ENCODE results near the gene CLBA1.

Gene CLBA1

DNA sequence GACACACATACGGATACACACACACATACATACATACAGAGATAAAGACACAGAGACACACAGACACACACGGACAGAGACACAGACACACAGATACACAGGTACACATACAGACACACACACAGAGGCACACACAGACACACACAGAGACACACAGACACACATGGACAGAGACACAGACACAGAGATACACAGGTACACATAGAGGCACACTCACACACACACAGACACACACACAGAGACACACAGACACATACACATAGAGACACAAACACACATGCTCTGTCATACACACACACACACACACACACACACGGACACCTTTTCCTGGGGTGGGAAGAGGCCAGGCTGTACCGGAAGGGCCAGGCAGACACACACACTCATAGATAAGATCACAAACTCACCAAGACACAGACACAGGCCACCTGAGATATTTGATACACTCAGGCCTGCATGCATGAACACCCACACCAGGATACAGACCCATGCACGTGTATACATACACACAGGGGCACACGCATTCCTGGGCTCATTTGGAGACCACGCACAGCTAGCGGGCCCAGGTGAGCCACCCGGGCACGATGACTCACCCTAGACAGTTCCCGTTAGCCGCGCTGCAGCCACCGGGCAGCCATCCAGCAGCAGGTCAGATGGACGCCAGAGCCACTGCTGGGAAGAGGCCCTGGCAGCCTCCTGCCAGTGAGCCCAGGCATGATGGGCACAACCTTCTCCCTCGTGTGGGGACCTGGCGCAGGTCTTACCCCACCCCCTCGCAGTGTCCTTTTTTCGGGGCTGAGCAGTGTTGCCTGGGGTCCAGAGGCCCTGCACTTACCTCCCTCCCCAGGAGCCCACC, 5.6 kb upstream of the CLBA1 start:
- no peak for DNase-seq (ENCODE audit: low read depth)

DNA sequence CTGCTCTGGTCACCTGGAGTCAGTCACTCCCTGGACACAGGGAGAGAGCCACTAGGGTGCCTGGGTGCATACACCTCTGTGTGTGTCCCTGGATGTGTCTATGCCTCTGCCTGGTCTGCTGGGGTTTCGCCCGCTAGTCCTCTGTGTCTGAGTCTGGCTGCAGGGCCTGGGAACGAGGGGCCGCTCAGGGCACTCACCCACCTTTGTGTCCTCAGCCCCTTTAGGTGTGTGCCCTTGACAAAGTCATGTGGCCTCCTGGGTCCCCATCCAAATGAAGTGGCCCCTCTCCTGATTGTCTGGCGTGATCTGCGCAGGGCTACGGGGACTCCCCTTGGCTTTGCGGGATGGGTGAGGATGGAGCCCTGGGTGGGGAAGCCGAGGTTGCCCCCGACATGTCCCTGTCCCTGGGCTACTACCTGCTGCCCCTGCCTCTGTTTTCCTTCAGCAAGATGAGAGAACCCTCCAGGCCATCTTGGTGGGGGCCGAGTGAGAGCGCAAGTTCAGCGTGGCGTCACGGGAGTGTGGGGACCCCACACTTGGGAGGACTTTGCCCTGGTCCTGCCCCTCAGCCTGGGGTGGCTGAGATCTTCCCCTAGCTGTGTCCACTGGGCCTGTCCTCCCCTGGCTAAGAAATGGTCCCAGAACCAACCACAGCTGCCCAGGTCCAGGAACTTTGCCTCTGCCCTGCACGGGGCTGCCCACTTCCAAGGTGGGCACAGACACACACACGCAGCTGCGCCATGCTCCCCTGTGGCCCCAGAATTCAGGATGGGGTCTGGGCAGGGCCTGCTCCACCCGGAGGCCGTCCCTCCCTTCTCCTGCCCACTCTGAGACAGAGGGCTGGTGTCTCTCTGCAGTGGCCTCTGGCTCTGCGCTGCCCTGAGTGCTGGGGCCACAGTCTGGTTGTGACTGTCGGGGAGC, 4.7 kb upstream of the CLBA1 start:
- DNase-seq (ENCODE audit: low read depth): no peak

DNA sequence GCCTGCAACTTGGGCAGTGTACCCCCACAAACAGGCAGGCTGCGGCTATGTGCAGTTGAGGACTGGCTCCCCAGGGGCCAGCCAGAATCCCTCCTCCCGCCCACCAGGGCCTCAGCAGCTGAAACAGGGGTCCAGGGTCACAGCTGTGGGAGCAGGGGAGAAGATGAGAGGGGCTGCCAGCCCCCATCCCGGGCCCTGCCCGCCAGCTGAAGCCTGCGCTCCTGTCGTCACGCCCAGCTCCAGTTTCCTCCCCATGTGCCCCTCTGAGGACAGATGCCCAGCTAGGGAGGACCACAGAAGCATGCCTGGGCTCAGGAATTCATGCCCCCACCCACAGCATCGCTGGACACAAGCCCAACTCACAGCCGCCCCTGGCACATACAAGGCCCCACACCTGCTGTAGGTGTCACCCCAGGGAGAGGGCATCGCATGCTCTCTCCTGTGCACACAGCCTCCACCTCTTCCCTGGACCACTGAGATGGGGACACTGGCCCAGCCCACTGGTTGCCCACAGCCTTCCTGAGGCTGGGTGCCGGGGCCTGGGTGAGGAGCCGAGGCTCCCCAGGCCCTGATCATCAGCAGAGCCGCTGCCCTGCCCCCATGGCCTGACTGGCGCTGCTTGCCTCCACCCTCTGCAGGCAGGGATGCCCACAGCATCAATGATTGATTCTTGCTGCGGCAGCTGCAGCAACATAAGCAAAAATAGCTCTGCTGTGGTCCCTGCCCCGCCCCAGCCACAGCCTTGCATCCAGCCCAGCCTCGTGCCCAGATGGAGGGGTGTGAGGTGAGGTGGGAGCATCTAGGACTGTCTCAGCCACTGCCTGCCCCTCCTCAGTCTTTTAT, 3.7 kb upstream of the CLBA1 start:
- no peak for DNase-seq (ENCODE audit: low read depth)

DNA sequence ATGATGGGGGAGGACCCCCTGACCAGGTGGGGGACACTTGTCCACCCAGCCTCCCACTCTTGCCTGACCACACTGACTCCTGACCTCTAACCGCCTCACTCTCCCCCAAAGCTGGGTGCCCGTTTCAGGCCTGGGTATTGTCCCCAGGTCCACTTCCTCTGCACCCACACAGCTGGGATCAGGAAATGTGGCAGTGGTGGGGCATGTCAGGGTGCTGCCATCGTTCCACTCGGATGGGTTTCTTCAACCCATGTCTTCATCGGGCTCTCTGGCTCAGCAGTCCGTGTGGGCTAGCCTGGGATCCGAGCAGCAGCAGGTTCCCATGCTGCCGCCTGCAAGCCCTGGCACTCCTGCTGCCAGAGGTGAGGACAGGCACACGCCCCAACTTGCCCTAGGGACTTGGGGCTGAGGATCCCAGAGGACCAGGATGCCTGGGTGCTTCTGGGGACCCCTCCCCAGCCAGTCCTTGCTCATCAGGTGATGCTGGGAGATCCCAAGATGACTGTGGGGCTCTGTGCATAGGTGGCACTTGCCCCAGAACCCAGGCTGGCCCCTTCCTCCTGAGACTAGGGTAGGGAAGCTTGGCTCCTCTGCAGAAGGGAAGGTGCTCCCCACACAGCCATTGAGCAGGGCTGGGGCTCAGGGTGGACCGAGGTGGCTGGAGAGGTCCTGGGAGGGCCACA, 2.9 kb upstream of the CLBA1 start:
- DNase-seq (ENCODE audit: low read depth): no peak

DNA sequence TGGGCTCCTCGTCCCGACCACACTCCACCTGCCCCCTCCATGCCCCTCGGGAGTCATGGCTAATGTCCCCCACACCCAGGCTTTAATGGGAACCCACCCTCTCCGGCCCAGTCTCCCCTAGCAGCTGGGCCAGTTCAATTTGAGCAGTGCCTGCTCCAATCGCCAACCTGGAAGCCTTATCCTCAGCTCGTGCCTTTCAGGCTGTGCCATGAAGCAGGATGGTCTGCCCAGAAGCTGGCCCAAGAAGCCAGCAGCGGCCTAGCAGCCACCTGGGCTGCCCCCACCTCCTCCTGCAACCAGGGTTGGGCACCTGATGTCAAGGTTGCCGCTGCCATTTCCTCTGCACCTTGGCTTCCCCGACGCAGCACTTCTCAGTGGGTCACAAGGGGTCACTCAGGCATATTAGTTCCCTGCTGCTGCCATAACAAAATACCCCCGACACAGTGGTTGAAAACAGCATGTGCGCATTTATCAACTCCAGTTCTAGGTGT, 2.3 kb upstream of the CLBA1 start:
- no peak for DNase-seq (ENCODE audit: low read depth)

DNA sequence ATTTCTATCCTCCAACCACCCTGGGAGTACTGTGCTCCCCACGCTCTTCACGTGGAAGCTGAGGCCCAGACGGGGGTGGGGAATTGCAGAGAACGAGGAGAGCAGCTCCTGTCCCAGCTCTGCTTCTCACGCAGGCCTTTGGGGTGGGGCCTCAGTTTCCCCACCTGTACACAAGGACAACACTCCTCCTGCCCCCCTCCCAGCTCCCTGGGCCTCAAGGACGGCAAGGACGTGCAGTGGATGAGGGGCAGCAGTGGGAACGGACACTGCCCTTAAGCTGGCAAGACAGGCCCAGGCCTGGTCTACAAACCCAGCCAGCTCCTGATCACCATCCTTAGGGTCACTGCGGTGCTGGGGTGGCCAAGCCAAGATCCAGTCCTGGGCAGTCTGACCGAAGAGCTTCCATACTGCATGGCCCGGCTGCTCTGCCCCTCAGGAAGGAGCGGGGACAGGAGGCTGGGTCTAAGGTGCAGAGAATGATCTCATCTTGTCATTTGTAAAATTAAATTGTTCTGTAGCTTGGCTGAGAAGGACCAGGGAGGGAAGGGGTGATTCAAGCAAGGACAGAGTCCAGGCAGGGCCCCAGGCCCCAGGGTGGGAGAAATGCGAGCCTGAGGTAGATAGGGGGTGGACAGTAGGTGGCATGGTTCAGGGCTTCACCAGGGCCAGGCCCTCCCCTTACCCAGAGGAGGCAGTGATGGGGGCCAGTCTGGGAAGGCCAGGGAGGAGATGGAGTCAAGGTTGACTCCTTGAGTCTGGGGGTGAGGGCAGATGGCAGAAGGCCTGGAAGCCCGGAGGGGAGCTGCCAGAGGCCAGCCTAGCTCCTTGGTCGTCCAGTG, 1.3 kb upstream of the CLBA1 start:
- no peak for DNase-seq (ENCODE audit: low read depth)

DNA sequence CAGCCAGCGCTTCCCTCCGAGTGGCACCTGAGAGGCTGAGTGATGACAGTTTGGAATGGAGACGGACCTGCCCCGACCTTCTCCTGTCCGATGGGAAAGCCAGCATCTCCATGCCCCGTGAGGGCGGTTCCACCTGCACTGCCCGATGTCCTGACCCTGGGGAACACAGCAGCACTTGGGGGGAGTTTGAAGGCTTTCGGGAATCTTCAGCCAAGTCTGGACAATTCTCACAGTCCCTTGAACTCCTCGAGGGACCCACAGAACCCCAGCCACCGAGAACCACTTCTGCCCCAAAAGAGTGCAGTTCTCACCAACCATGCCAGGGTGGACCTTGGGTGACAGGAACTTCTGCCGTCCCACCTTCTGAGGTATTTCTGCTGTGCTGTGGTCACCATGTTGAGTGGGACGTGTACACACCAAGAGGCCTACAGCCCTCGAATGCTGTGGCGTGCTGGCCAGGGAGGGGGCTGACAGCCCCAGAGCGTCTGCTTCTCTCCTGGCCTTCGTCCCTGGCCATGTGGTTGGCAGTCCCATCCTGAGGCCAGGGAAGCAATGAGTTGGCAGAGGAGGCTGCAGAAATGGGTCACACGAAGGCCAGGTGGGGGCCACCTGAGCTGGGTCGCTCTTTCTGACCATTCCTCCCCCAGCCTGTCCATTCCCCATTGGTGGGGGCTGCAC, 1.0 kb downstream of the CLBA1 start:
- no peak for DNase-seq (ENCODE audit: low read depth)

DNA sequence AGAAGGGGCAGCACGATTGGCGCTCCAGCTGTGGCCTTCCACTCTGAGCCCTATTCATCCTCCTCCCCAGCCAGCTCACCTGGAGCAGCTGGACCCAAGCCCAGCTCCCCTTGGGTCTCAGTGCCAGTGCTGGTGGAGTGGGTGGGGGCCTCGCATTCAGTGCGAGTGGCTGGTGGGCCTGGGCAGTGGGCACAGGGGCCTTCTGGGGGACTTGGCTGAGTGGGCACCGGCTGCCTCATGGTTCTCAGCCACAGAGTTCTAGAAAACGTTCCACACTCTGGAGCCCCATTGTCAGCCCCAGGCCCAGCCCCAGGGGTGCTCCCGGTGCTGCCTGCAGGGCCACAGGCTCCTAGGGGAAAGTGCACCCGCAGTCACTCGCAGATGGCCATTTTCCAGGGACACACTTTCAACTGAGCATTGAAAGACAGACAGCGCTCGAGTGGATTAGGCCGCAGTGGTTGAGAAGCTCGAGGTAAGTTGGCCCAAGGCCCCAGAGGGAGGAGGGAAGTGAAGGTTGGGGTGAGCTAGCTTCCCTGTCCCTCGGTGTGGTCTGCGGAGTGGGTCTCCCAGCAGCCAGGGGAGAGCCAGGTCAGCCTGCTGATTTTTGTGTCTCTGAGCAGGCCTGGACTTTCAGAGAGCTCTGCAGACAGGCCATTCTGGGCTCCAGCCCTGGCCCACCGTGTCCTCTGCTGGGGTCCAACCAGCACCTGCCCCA, 3.8 kb downstream of the CLBA1 start:
- no peak for DNase-seq (ENCODE audit: low read depth)

DNA sequence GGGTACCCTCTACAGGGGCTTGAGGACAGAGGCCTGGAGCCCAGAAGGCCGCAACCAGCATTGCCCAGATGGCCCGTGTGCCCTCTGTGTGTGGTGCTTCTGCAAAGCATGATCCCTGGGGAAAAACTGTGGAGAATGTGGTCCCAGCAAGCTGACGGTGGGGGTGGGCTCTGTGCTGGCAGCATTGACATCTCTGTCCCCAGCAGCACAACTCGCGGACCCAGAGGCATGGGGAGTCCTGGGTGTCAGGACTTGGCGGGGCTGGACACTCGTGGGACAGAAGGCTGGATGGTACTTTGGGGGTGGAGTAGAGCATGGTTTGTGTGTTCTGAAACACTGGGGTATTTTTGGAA, 4.3 kb downstream of the CLBA1 start:
- DNase-seq (ENCODE audit: low read depth): no peak

DNA sequence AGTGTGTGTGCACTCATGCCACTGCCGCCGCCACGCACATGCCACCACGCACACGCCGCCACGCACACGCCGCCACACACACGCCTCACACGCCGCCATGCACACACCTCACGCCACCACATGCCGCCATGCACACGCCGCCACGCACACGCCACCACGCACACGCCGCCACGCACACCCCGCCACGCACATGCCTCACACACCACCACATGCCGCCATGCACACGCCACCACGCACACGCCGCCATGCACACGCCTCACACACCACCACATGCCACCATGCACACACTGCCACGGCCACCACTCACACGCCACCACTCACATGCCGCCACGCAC, 6.3 kb downstream of the CLBA1 start:
- DNase-seq (ENCODE audit: low read depth): no peak

DNA sequence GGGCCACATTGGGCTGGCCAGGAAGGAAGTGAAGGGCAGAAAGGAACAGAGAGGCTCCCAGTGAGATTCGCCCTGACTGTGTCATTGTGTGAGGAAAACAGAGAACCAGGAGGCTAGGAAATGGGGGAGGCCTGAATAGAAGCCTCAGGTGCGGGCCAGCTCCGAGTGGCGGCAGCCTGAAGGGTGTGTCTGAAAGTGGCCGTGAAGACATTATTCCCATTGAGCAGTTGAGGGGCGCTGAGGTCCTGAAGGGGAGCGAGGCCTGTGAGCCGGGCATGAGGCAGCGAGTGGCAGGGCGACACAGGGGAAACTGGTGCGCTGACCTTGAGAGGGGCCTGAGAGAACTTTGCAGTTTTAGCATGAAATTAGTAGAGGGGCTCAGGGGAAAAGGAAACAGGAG, 6.9 kb downstream of the CLBA1 start:
- DNase-seq (ENCODE audit: low read depth): no peak

DNA sequence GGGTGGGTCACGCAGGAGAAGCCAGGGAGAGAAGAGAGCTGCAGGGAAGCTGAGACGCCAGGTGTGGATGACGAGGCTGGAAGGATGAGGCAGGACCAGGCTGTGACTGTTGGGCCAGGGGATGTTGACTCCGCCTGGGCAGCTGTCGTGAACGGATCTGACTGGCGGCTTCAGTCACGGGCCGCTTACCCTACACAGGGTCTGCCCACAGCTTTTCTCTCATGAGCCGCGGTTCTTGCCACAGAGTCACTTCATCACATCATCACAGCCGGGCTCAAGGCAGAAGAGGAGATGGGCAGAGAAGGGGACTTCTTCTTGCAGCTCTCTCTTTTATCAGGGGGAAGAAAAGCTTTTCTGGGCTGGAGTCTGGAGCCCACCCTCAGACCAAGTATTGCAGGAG, 7.7 kb downstream of the CLBA1 start:
- DNase-seq (ENCODE audit: low read depth): no peak

DNA sequence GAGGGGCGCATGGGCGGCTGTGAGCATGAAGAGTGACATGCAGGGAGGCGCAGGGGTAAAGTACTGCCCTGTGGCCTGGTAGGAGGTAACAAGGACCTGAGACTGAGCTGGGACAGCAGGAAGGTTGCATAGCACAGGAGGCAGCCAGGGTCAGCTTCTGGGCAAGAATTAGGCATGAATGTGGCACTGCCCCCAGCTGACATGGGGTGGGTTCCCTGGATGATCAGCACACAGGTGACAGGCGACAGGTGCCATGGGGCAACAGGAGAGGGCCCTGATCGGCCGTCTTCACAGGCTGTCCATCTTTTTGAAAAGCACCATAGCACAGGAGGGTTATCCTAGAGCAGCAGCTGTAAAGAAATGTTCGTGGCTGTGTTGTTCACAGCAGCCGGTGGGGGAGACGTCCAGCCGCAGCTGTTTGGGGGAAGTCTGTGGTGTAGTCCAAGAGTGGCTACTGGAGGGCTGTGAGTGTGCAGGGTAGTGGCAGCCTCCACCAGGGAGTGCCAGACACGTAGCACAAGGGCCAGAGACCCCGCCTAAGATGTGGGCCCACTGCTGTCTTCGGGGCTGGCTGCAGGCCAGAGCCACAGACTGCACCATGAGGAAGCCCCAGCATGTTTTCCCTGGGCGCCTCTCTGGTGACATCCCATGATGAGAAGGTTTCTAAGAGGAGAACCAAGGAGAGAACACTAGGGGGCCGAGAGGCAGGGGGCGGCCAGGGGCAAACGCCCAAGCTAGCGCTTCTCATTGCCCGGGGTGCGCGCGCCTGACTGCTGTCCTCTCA, 8.4 kb downstream of the CLBA1 start:
- DNase-seq (ENCODE audit: low read depth): no peak

DNA sequence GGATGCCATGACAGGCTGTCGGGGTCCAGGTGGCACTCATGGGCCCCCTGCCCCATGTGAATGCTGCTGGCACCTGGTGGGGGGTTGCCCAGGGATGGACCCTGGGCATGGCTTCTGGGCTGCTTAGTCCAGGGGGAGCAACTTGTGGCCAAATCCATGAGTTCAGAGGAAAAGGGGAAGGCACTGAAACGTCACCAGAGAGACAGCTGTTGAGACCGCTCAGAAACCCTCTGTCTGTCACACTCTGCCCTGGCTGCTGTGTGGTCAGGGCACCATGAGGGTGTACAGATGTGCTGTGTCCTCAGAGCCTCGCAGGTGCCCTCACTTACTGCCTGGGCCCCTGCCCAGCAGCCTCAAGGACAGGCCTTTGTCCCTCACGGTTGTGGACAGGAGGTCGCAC, 9.4 kb downstream of the CLBA1 start:
- DNase-seq (ENCODE audit: low read depth): no peak

DNA sequence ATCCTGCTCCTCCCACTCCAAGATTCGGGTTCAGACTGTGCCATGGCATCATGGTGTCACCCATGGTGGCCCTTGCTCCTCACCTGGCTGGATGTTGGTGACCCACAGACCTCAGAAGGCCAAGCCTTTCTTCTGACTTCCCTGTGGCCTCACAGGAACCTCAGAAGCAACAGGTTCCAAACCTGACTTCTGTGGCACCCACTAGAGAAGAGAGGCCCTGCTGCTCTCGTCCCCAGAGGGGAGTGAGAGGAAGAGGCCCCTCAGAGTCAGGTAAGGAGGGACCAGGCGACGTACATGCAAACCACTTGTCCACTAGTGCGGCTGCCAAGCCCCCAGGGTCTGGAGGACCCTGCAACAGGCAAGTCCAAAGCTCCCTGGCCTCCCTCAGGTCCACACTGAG, 10.4 kb downstream of the CLBA1 start:
- DNase-seq (ENCODE audit: low read depth): no peak

DNA sequence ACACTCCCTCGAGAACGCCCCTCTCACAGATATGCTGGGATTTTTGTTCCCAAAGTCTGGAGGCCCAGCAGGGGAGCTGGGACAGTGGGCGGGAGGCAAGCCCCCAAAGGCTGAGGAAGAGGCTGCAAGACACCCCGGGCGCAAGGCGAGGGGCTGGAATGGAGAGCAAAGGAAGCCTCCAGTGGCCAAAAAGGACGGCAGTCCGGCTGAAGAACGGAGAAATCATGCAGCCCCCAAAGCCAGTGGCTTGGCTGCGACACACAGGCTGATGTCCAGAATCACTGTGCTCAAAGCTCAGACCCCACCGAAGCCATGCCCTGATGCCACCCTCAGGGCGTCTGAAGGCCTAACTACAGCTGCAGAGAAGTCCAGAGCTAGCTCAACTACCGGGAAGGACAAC, 10.9 kb downstream of the CLBA1 start:
- DNase-seq (ENCODE audit: low read depth): no peak

DNA sequence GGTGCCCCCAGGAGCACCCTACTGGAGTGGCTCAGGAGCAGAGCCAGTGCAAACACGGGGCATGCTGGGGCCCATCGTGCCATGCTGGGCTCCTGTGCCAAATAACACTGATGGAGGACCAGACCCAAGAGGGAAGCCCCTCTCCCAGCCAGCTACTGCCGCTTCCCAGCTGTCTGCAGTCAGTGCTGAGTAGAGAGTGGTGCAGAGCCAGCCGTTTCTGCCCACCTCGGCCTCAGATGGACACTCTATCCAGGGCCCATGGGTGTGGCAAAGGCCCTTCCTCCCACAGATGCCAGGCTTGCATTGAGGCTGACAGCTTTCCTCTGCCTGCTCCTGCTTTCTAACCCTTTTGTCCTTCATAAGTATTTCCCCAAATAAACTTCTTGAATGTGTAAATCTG, 13.2 kb downstream of the CLBA1 start:
- no peak for DNase-seq (ENCODE audit: low read depth)

DNA sequence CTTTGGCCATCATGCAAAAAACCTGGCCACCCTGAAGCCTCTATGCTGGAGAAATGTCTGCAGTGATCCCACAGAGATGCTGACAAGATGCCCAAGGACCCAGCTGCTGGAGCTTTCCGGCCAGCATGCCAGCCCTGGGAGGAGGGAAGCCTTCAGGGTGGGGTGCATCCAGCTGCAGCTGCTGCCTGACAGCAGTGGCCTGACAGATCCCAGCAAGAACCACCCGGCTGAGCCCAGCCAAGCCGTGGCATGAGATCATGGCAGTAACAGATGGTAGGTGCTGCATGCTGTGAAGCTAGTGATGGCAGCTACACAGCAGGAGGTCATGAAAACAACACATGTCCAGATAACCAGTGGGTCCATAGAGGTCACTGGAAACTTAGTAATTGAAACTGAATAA, 13.8 kb downstream of the CLBA1 start:
- DNase-seq (ENCODE audit: low read depth): no peak

Measured in activated gamma-delta T cell treated with anti-CD3 and anti-CD28 coated beads, Interleukin-2, amount 50 U/mL, for 16 hours (primary cell).